T47D (cell line): ENCODE data around the gene CYP39A1.

Experiments used
- DNase-seq, 2 experiments: peaks; one replicate each; pipeline versions ENCODE4 v3.0.0 to v3.0.0-alpha.2; 2011 to 2012; ENCODE audit warnings: low read depth in 1 of 2, low spot score in 1 of 2
- JUND ChIP-seq: IDR thresholded peaks from 2 replicates; pipeline ENCODE4 v1.6.1; 2012; ENCODE audit warnings: low read depth
- in situ Hi-C: cut with HindIII; loops from 2 replicates; pipeline ENCODE4 v1.10.0; 2016; ENCODE audit warnings: low sequenced_read_pairs, low pct_unique_long_range_greater_than_20kb

Gene CYP39A1

GRCh38 chr6:46511320-46511719, 141.3 kb downstream of the CYP39A1 start:
- no peak for DNase-seq
- in situ Hi-C loops = no loop called here
- TF ChIP-seq JUND = no peak

GRCh38 chr6:46510651-46511050, 142.0 kb downstream of the CYP39A1 start:
- in situ Hi-C loops = no loop called here
- TF ChIP-seq JUND = no peak
- no peak for DNase-seq

- in situ Hi-C loops = no loop called here
- DNase-seq = no peak
- no peak for TF ChIP-seq JUND
These were observed 142.6 kb downstream of the CYP39A1 start for GRCh38 chr6:46509981-46510510.

- no peak for TF ChIP-seq JUND
- in situ Hi-C loops = no loop called here
These were observed 143.6 kb downstream of the CYP39A1 start for GRCh38 chr6:46509063-46509462.

GRCh38 chr6:46507426-46507825, 145.2 kb downstream of the CYP39A1 start:
- in situ Hi-C loops = no loop called here
- TF ChIP-seq JUND = no peak
- no peak for DNase-seq

More at GRCh38 chr6:46509063-46509462, 143.6 kb downstream of the CYP39A1 start:
- no peak for DNase-seq

GRCh38 chr6:46505693-46506512, 146.7 kb downstream of the CYP39A1 start:
- no peak for TF ChIP-seq JUND
- in situ Hi-C loops = no loop called here
- no peak for DNase-seq

GRCh38 chr6:46504242-46504641, 148.4 kb downstream of the CYP39A1 start:
- no peak for DNase-seq
- in situ Hi-C loops = no loop called here
- no peak for TF ChIP-seq JUND

GRCh38 chr6:46502486-46503119, 150.0 kb downstream of the CYP39A1 start:
- in situ Hi-C loops = no loop called here
- no peak for DNase-seq
- no peak for TF ChIP-seq JUND

DNA sequence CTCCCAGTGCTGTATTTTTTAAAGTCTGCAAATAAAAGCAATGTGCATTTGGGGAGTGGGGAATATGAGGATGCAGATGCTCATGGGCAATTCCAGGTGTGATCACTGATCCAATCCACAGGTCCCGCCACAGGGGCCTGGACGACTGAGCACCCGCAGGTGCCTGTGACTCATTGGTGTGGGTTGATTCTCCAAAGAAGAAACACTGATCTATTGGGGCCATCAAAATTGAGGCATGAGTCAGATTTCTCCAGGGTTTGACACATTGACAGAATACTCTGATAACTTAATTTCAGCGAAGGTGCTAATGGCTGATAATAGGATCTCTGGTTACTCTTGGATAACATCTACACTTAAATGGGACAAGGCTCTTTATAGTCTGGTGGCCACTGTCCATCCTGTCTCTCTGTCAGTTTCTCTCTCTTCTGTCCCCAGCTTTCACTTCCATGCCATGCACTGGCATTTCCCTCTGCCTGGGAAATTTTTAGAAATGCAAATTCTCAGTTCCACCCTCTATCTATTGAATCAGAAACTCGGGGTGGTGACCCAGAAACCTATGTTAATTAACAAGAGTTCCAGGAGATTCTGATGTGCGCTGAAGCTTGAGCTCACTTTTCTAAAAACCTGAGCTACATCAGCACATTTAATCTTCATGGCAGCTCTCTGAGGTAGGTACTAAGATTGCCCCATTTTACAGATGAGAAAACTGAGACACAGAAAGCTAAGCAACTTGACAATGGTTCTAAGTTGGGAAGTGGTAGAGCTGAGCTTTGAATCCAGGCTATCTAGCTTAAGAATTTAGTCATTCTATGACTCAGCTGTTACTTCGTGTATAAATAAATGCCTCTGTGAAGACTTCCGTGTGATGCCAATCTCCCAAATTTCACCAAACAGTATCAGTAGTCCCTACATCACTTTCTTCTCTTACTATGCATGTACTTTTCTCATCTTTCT, 151.2 kb downstream of the CYP39A1 start:
- TF ChIP-seq JUND = no peak
- in situ Hi-C loops = no loop called here
- no peak for DNase-seq

GRCh38 chr6:46500382-46500781, 152.2 kb downstream of the CYP39A1 start:
- in situ Hi-C loops = no loop called here
- no peak for DNase-seq
- no peak for TF ChIP-seq JUND
